HG03342 (cell line): ENCODE data around the gene SYT2.
"Not testable (repeated sequence)": the region's sequence is repeated elsewhere in the genome, so short reads cannot be mapped to it uniquely, and the experiment has no call there.

Experiments used
- ATAC-seq: cut with Tn5 transposase; IDR thresholded peaks from one replicate; pipeline ENCODE4 v1.9.1; 2021; ENCODE audit warnings: mild to moderate bottlenecking, moderate library complexity; ENCODE audit not compliant: unreplicated experiment

SYT2 gene

GRCh38 chr1:202578001-202578504, 132.2 kb downstream of the SYT2 start:
- no peak for ATAC-seq

- ATAC-seq, result no peak
Measured at GRCh38 chr1:202577381-202577780, 132.9 kb downstream of the SYT2 start.

DNA sequence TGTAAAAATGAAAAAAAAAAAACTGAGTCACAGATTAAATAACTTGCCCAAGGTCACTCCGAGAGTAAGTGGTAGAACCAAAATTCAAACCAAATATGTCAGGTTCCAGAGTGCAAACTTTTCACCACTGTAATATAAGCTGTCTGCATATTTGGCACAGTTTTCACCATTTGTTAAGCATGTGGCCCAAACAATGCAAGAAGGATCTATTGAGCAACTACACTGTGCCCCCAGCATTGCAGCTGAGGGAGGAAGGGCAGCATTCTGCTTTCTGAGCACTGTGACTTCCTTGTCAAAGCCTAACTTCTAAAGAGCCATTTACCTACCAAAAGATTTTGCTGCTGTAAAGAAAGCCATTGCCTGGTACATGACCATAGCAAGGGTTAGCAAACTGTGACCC, 133.4 kb downstream of the SYT2 start:
- ATAC-seq, result no peak

DNA sequence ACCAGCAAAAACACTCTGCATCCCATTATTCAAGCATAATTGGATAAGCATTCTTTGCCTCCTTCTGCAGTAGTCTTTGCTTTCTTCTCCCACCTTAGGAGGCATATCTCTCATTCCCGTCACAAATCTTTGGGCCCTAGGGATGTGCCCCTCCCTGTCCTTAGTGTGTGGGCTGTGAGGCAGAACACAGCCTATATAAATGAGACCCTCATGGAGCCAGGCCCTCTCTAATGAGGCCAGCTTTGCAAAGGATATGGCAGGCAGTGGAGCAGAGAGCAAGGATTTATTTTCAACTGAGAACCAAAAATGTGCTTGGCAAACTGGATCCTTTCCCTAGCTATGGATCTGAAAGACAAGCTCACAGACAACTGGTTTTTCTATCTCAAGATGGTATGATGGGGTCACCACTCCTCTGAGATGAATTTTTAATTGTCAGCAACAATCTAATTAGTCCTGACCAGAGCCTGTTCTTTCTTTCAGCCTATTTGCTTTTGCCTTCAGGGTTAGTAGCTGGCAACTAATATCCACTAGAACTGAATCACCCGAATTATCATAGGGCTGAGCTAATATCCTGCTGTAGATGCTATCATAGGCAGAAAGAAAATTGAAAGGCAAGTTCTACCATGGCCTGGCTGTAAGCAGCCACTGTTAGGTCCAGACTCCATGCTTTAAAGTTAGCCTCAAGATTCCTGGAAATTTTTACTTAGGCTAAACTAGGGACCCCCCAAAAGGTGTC, 134.2 kb downstream of the SYT2 start:
- ATAC-seq, result no peak

- no peak for ATAC-seq
Measured at GRCh38 chr1:202572867-202573266, 137.4 kb downstream of the SYT2 start.

GRCh38 chr1:202571719-202572339, 138.4 kb downstream of the SYT2 start:
- ATAC-seq, result no peak

DNA sequence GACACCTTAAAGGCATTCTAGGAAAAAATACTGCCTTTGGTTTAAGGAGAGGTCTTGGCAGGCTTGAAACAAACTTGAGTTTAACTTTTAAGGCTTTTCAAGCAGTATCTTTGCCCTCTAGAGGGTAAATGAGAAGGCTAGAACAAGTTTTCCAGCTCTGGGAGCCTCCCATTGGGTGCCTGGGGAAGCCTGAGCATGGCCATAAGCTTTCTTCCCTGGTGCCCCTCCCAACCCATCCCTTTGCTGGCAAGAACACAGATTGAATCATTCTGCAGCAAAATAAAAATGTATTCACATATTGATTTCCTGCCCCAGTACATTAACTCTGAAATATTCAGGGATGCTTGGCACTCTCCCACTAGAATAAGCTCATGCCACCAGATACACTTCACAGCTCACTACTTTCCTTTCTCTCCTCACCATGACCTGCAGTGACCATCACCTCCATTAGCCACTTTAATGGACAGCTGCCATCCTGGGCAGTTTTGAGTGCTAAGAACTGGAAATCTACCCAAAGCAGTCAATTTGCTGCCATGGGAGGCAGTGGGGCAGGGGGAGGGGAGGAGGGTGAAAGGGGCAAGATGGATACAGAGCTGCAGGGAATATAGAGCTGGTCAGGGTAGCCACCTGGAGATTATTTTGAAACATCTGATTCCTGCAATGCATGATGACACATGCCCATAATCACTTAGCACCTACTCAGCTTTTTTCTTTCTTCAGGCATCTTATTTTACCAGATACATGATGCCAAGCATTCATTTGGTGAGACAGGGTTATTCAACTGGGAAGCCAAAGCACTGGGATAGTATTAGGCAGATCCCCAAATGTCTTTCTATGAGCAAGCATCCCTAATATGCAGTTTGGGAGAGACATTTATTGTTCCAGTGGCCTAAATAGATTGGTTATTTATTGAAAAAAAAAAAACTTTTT, 140.6 kb downstream of the SYT2 start:
- no peak for ATAC-seq

DNA sequence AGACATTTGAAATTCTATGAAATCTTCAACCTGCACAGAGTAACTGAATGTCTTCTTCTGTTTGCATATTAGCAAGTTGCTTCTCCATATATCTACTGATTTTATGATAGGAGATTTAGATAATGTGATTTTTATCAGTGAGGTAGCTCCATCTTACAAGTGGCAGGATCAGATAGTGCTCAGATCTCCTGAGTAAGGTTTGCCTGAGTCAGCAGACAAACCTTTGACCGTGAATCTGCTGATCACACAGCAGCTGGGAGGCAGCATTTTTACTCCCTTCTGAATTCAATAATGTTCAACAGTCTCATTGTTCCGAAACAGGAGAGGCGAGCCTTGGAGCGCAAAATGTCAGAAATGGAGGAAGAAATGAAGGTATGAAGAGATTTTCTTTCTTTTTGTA, 141.4 kb downstream of the SYT2 start:
- no peak for ATAC-seq

DNA sequence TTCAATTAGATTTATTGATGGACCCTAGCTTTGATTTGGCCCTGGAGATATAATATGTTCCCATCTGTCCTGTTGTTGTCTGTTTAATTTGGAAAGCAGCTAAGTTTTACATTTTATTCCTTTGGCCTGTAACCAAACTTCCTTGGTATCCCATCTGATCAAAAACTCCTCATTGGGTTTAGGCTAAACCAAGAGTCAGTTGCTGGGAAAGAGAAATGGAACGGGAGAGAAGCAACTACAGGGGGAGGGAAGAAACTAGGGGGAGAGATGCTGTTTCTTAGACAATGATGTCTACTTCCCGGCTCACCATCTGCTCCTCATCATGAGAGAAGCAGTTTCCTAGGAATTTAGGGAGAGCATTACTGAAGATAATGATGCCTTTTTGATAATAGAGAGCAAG, 141.8 kb downstream of the SYT2 start:
- ATAC-seq, result no peak

- ATAC-seq, result no peak
Measured at GRCh38 chr1:202567738-202568137, 142.5 kb downstream of the SYT2 start.

GRCh38 chr1:202565890-202566602, 144.2 kb downstream of the SYT2 start:
- ATAC-seq, result peak; percentile 74

DNA sequence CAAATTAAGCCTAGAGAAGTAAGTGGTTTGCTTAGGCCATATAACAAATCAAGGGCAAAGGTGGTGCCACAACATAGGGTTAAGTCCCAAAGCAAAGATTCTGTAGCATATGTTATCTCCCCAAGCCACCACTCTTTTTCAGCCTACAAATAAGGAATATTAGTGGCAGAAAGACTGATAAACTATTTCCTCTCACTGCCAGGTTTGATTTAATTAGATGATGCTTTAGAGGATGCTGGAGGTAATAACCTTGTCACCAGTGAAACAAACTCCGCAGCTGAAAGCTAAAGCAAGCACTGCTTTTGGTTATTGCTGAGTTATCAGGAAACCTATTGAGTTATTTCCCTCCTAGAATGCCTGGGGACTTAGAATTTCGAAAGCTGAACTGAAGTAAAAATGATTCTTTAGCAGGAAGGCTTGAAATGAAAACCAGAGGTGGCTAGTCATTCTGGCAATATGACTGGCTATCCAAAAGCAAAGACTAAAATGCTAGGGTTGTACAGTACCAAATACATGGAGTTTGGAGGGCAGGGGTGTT, 145.2 kb downstream of the SYT2 start:
- no peak for ATAC-seq

DNA sequence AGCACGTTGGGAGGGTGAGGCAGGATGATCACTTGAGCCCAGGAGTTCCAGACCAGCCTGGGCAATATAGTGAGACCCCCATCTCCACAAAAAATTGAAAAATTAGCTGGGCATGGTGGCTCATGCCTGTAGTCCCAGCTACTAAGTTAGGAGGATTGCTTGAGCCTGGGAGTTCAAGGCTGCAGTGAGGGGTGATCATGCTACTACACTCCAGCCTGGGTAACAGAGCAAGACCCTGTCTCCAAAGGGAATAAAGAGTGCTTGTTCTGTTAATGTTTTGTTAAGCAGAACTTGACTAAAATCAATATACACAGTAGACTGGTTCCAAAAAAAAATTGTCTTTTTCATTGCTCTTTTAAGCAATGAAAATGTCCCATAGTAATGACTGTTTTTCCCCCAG, 146.4 kb downstream of the SYT2 start:
- no peak for ATAC-seq

DNA sequence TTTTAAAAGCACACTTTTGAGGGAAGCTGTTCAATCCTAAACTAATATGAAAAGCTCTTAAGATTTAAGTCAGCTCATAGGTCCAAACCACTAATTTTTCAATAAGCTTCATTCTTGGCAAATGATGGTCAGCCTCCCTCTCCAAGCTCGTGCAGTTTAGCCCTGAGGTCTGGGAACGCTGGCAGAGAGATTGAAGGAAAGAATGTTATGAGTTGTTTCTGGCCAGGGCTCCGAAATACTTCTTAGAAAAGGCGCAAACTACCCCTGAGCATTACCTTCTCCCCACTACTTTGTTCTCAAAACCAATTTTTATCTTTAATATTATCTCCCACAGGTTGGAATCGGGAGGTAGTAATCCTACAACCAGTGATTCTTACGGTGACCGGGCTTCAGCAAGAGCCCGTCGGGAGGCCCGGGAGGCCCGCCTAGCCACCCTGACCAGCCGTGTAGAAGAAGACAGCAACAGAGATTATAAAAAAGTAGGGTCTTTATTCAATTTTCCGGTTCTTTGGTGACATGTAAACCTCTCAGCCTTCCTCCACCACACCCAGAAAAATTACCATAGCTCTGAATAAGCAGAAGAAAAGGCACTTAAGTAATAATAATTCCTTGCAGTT, 147.7 kb downstream of the SYT2 start:
- no peak for ATAC-seq

GRCh38 chr1:202561726-202562443, 148.4 kb downstream of the SYT2 start:
- no peak for ATAC-seq

GRCh38 chr1:202561240-202561639, 149.0 kb downstream of the SYT2 start:
- no peak for ATAC-seq

DNA sequence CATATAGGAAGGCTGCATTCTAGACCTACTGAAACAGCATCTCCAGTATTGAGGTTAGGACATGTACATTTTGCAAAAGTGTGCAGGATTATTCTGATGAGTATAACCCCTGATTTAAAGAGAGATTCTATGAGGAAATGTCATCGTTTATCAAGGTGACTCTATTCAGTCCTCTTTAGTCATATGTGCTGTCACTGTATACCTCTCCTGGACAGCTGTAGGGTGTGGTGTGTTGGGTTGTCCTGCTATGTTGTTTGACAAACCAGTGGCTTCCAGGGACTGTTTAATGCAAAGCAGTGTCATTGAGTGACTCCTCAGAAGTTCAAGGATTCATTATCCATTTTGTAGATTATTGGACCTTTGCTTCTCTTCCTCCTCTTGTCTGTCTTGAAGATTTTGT, 152.6 kb downstream of the SYT2 start:
- not testable (repeated sequence) for ATAC-seq

GRCh38 chr1:202556037-202556436, 154.2 kb downstream of the SYT2 start:
- not testable (repeated sequence) for ATAC-seq

DNA sequence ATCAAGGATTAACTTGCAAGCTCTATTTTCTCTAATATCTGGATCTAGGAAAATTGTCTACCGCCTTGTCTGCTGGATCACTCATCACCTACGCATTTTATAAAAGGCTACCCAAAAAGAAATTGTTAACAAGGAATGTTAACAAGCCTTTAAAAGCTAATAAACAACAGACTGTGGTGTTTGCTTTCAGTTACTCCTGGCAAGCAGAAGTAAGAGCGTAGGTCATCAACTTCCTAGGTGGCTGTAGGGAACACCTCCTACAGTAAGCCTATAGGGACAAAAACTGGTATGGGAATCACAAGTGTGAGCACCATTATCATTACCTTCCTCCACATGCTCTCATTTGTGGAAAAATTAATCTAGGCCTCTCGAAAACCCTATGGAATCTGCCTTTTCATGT, 155.6 kb downstream of the SYT2 start:
- not testable (repeated sequence) for ATAC-seq
